Fibroblast of lung (primary cell): Measurements from ENCODE around the gene PARD6B.

ENCODE experiments used
- EZH2 ChIP-seq: IDR thresholded peaks from 2 replicates; pipeline ENCODE4 v1.5.1; 2012; ENCODE audit warnings: low read length, control low read depth, mild to moderate bottlenecking; ENCODE audit errors: missing control alignments
- TF ChIP-seq, protein P1 (sequence below), 2 donors: IDR thresholded peaks in 1 of 2; conservative IDR thresholded peaks in 1 of 2; 1 replicate in 1 of 2; 2 replicates in 1 of 2; pipeline ENCODE4 v1.5.1; 2011 to 2012; ENCODE audit warnings: low read length in 2 of 2, control low read depth in 1 of 2, inconsistent platforms in 1 of 2, low read depth in 1 of 2, mild to moderate bottlenecking in 1 of 2

DNA sequence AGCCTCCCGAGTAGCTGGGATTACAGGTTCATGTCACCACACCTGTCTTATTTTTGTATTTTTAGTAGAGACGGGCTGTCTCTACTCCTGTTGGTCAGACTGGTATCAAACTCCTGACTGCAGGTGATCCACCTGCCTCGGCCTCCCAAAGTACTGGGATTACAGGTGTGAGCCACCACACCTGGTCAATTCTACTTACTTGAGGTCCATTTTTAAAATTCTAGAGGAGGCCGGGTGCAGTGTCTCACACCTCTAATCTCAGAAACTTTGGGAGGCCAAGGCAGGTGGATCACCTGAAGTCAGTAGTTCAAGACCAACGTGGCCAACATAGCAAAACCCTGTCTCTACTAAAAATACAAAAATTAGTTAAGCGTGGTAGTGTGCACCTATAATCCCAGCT is 47.8 kb upstream of the PARD6B start:
- no peak for TF ChIP-seq EZH2
- TF ChIP-seq, protein P1, sequence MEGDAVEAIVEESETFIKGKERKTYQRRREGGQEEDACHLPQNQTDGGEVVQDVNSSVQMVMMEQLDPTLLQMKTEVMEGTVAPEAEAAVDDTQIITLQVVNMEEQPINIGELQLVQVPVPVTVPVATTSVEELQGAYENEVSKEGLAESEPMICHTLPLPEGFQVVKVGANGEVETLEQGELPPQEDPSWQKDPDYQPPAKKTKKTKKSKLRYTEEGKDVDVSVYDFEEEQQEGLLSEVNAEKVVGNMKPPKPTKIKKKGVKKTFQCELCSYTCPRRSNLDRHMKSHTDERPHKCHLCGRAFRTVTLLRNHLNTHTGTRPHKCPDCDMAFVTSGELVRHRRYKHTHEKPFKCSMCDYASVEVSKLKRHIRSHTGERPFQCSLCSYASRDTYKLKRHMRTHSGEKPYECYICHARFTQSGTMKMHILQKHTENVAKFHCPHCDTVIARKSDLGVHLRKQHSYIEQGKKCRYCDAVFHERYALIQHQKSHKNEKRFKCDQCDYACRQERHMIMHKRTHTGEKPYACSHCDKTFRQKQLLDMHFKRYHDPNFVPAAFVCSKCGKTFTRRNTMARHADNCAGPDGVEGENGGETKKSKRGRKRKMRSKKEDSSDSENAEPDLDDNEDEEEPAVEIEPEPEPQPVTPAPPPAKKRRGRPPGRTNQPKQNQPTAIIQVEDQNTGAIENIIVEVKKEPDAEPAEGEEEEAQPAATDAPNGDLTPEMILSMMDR (conservative IDR thresholded peaks at IDR 0.05 in 1 of 2, IDR thresholded peaks at IDR 0.05 in 1 of 2; ENCODE audit: low read depth in 1 of 2, low read length in 2 of 2), result no peak
